Mesodermal cell (in vitro differentiated cells): Measurements from ENCODE around the gene ZMIZ1.
A peak's percentile ranks its signal among the peaks of the same experiment; 100 is the strongest.

ENCODE experiments used
- H3K27ac ChIP-seq: 2 replicates; pipeline ENCODE4 v1.7.0; 2013; ENCODE audit warnings: mild to moderate bottlenecking, low read depth, low read length, moderate library complexity; ENCODE audit not compliant: severe bottlenecking
- H3K36me3 ChIP-seq: 2 replicates; pipeline ENCODE4 v1.7.1; 2013; ENCODE audit warnings: mild to moderate bottlenecking, low read length, moderate library complexity; ENCODE audit not compliant: control insufficient read depth, insufficient read depth
- H3K4me1 ChIP-seq: one replicate; pipeline ENCODE4 v1.7.1; 2013; ENCODE audit warnings: mild to moderate bottlenecking, low read length; ENCODE audit not compliant: insufficient read depth, control insufficient read depth, poor library complexity, severe bottlenecking
- H3K4me3 ChIP-seq: 2 replicates; pipeline ENCODE4 v1.7.0; 2013; ENCODE audit warnings: low read length, control low read depth, mild to moderate bottlenecking; ENCODE audit not compliant: insufficient read depth, poor library complexity, severe bottlenecking; ENCODE audit errors: extremely low read depth
- H3K9me3 ChIP-seq: 2 replicates; pipeline ENCODE4 v1.7.1; 2013; ENCODE audit warnings: mild to moderate bottlenecking, low read length, moderate library complexity; ENCODE audit not compliant: control insufficient read depth
- WGBS, 2 experiments: methylation state at CpG; one replicate each; pipeline ENCODE4 v1.1.5; 2013; ENCODE audit warnings: missing lambda C conversion rate in 2 of 2; ENCODE audit not compliant: insufficient coverage in 2 of 2; 5-methylcytosine and 5-hydroxymethylcytosine counted together

The ZMIZ1 gene

DNA sequence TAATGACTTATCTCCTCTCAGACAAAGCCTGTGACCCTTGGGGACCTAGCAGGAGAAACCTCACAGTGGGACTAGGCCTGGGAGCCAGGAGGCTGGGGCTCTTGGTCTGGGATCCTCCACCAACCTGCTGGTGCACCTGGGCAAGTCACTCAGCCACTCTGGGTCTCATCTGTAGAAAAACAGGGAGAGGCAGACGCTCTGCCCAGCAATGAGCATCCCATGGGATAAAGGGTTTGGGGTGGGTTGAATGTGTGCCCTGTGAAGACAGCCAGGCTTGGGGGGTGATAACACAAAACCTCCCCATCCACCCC lies 81.6 kb downstream of the ZMIZ1 start:
- Histone ChIP-seq H3K36me3 (peaks cover 58% of the 10 kb centered on the region), H3K4me3 (no peak overlapping the region), H3K9me3 (no peaks in the 10 kb centered on the region), H3K27ac (peak overlapping the region; percentile 53), H3K4me1 (peaks cover 57% of the 10 kb centered on the region)
- WGBS, 2 experiments, result no CpG with 5 or more reads among the region's 1 CpG

- Histone ChIP-seq H3K27ac (peak overlapping the region; percentile 79), H3K36me3 (peaks cover 49% of the 10 kb centered on the region), H3K4me3 (no peak overlapping the region), H3K9me3 (no peaks in the 10 kb centered on the region), H3K4me1 (peaks cover 72% of the 10 kb centered on the region)
- WGBS, 2 experiments, result 93 to 94% methylated on average over 6 to 7 of the region's 7 CpGs
Measured at GRCh38 chr10:79152423-79152817, 83.7 kb downstream of the ZMIZ1 start.

GRCh38 chr10:79153745-79154144 lies 85.0 kb downstream of the ZMIZ1 start:
- Histone ChIP-seq H3K4me1 (peaks cover 80% of the 10 kb centered on the region), H3K36me3 (peaks cover 41% of the 10 kb centered on the region), H3K27ac (no peak overlapping the region), H3K9me3 (no peaks in the 10 kb centered on the region), H3K4me3 (no peak overlapping the region)
- 91 to 100% methylated on average over 10 of the region's 10 CpGs for WGBS, 2 experiments

DNA sequence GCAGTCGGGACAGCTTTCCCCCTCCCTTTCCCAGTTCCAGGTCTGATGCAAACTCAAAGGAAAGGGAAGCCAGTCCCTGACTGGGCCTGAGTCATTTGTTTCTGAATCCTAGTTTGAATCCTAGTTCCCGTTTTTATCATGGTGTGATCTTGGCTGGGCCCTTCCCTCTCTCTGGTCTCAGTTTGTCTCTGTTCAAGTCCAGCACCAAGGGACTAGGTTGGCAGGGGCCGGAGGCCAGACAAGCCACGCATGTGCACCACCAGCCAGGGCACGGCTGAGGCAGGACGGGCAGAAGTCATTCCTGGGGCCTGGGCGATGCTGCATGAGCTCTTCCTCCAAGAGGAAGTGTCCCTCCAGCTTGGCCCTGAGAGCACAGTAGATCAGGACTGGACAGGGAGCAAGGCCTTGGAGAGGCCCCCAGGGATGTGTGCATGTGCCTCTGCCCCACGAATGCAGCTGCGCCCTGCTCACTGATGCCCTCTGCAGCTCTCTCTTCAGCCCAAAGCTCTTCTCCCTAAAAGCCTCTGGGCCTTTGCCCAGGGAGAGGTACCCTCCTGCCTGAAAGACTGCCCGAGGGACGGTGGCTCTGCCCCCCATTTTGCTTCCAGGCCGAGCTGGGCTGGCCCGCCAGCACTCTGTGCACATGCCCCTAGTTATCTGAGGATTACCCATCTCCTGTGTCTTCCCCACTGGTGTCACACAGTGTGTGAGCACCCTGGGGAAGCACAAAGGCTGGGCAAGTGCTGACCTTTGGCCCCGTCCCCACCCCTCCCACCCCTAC lies 86.7 kb downstream of the ZMIZ1 start:
- peaks cover 36% of the 10 kb centered on the region for H3K36me3 ChIP-seq
- H3K9me3 ChIP-seq, result no peaks in the 10 kb centered on the region
- no peak overlapping the region for H3K4me3 ChIP-seq
- peak overlapping the region; percentile 95 for H3K27ac ChIP-seq
- WGBS, 2 experiments, result 92% methylated on average over 11 to 13 of the region's 14 CpGs
- peaks cover 80% of the 10 kb centered on the region for H3K4me1 ChIP-seq

DNA sequence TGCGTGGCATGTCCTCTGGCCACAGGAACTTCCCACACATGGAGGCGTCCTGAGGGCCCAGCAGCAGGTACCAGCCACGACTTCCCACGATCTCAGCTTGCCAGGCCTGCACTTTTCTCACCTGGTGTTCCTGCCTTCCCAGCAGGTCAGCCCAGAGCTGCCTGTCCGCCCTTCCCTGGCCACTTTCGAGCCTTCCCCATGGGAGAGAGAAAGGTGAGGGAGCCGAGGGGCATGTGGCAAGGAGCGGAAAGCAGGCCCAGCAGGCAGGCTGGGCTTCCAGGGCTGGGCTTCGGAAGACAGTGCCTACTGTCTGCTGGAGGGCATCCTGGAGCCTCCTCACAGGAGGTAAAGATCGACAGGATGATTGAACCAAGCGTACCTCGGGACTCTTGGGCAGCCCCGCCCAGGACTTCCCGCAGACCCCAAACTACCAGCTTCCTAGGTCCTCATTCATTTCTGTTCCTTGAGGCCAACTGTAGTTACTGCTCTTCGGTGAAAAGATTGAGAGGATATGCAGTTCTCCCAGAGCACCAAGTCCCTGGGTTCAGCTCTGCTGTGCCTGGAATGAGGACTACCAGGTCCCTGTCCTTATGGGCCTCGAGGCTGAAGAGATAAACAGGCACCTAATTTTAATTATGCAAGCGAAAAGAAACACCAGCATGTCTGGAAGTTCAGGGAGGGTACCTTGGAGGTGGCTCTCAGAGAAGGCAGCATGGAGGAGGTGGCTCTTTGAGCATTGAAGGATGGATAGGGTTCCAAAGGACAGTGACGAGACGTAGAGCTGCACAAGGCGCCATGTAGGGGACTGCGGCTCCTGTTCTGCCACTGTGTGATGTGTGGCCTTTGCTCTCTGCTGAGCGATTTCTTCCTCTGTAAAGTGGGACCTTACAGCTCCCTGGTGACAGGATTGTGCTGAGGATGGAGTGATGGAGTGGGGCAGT lies 87.8 kb downstream of the ZMIZ1 start:
- H3K4me1 ChIP-seq, result peaks cover 69% of the 10 kb centered on the region
- H3K27ac ChIP-seq, result peak overlapping the region; percentile 95
- H3K4me3 ChIP-seq, result no peak overlapping the region
- H3K9me3 ChIP-seq, result no peaks in the 10 kb centered on the region
- 86 to 89% methylated on average over 12 to 21 of the region's 22 CpGs for WGBS, 2 experiments
- H3K36me3 ChIP-seq, result peaks cover 46% of the 10 kb centered on the region

- H3K4me3 ChIP-seq, result no peak overlapping the region
- peaks cover 56% of the 10 kb centered on the region for H3K4me1 ChIP-seq
- no peaks in the 10 kb centered on the region for H3K9me3 ChIP-seq
- peak overlapping the region; percentile 95 for H3K27ac ChIP-seq
- H3K36me3 ChIP-seq, result peaks cover 54% of the 10 kb centered on the region
- whole genome bisulfite sequencing, 2 experiments, result 67 to 76% methylated on average over 5 of the region's 5 CpGs
Measured at GRCh38 chr10:79158004-79158340, 89.2 kb downstream of the ZMIZ1 start.

DNA sequence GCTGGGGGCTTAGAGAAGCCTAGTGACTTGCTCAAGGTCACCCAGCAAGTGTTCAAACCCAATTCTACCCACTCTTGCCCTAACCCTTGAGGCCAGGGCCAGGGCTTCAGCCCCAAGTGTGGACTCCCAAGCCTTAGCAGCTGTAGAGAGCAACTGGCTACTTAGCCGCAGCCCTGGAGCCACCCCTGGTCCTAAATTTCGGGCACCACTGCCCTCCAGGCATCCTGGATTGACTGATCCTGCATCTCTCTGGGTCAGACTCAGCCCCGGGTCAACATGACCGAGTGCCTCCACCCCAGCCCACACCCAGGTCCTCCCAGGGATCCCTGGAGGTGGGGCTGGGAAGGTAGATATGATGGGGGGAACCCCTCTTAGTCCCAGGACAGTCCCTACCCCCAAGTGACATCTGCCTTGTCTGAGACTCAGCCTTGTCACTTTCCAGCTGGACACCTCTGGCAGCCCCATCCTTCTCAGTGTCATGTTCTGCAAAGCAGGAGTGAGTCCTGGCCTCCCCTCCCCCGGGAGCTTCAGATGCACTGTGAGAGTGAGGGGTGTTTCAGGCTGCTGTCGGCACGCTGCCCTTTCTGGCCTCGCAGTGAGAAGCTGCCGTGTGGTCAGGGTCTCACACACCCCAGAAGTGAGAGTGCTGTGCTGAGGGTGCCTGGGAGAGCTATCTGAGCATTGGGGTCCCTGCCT lies 89.8 kb downstream of the ZMIZ1 start:
- no peaks in the 10 kb centered on the region for H3K9me3 ChIP-seq
- 67 to 100% methylated on average over 1 to 4 of the region's 9 CpGs for WGBS, 2 experiments
- peaks cover 56% of the 10 kb centered on the region for H3K4me1 ChIP-seq
- peak overlapping the region; percentile 95 for H3K27ac ChIP-seq
- H3K4me3 ChIP-seq, result no peak overlapping the region
- peaks cover 54% of the 10 kb centered on the region for H3K36me3 ChIP-seq

GRCh38 chr10:79159141-79159651 lies 90.4 kb downstream of the ZMIZ1 start:
- peaks cover 56% of the 10 kb centered on the region for H3K4me1 ChIP-seq
- no peak overlapping the region for H3K4me3 ChIP-seq
- WGBS, 2 experiments, result 66 to 79% methylated on average over 11 to 17 of the region's 18 CpGs
- peak overlapping the region; percentile 95 for H3K27ac ChIP-seq
- H3K36me3 ChIP-seq, result peaks cover 54% of the 10 kb centered on the region
- H3K9me3 ChIP-seq, result no peaks in the 10 kb centered on the region

DNA sequence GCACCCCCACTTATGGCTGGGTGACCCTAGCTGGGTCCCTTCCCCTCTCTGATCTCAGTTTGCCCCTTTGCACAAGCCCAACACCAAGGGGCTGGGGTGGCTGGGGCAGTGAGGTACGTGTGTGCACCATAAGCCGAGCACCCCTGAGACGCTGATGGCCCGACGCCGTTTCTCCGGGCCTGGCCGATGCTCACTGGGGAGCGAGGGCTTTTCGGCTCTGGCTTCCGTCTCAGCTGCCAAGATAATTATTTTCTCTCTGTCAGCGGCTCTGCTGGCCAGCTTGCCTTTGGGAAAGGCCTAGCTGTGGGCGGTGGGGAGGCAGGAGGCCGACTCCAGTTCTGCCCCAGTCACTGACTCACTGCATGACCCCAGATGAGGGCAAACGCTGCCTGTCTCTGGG lies 91.0 kb downstream of the ZMIZ1 start:
- WGBS, 2 experiments, result 57 to 80% methylated on average over 12 to 13 of the region's 15 CpGs
- peak overlapping the region; percentile 95 for H3K27ac ChIP-seq

DNA sequence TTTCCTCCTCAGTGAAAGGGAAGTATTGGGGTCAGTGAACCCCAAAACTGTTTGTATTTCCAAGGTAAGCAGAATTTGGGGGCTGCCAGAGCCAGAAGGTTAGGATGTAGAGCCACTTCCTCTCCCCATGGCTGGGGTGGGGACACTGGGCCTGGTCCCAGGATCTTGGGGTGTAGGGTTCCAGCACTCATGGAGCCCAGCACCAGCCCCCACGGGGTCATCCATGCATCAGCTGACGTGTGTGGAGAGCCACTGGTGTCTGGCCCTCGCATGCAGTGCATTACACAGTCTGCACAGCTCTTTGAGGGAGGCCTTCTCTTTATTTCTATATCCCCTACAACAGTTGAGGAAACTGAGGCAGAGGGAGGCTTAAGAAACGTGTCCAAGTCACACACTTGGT lies 91.4 kb downstream of the ZMIZ1 start:
- peaks cover 50% of the 10 kb centered on the region for H3K4me1 ChIP-seq
- H3K9me3 ChIP-seq, result no peaks in the 10 kb centered on the region
- H3K36me3 ChIP-seq, result peaks cover 61% of the 10 kb centered on the region
- H3K27ac ChIP-seq, result peak overlapping the region; percentile 95
- WGBS, 2 experiments, result 95 to 100% methylated on average over 3 to 4 of the region's 4 CpGs
- no peak overlapping the region for H3K4me3 ChIP-seq

More for the DNA sequence above, 91.0 kb downstream of the ZMIZ1 start:
- H3K9me3 ChIP-seq, result no peaks in the 10 kb centered on the region
- H3K4me3 ChIP-seq, result no peak overlapping the region
- peaks cover 54% of the 10 kb centered on the region for H3K4me1 ChIP-seq
- H3K36me3 ChIP-seq, result peaks cover 58% of the 10 kb centered on the region
